ENCODE data around the gene HNRNPUL1.

Gene HNRNPUL1

GRCh38 chr19:41261474-41262190, 2.5 kb upstream of the HNRNPUL1 start:
- H3K9me3 ChIP-seq (ENCODE audit: control insufficient read depth in 2 of 2, low read length in 2 of 2), result no peaks in the 10 kb centered on the region
- H3K4me1 ChIP-seq (ENCODE audit: control insufficient read depth, insufficient read depth, low read length), result peaks cover 27% of the 10 kb centered on the region
- H3K9ac ChIP-seq (ENCODE audit: low read length in 2 of 2), result peak overlapping the region; percentile 81 to 88
- H3K27me3 ChIP-seq (ENCODE audit: control insufficient read depth in 1 of 2, insufficient read depth in 2 of 2, low read length in 2 of 2), result no peaks in the 10 kb centered on the region
- H3K4me3 ChIP-seq (ENCODE audit: low read length in 2 of 2), result peak overlapping the region; percentile 71 to 91
- peaks cover 27 to 29% of the 10 kb centered on the region in 2 donors for H3K36me3 ChIP-seq (ENCODE audit: control insufficient read depth in 2 of 2, insufficient read depth in 2 of 2, low read length in 2 of 2)
- H3K27ac ChIP-seq (ENCODE audit: low read length), result peak overlapping the region; percentile 99

DNA sequence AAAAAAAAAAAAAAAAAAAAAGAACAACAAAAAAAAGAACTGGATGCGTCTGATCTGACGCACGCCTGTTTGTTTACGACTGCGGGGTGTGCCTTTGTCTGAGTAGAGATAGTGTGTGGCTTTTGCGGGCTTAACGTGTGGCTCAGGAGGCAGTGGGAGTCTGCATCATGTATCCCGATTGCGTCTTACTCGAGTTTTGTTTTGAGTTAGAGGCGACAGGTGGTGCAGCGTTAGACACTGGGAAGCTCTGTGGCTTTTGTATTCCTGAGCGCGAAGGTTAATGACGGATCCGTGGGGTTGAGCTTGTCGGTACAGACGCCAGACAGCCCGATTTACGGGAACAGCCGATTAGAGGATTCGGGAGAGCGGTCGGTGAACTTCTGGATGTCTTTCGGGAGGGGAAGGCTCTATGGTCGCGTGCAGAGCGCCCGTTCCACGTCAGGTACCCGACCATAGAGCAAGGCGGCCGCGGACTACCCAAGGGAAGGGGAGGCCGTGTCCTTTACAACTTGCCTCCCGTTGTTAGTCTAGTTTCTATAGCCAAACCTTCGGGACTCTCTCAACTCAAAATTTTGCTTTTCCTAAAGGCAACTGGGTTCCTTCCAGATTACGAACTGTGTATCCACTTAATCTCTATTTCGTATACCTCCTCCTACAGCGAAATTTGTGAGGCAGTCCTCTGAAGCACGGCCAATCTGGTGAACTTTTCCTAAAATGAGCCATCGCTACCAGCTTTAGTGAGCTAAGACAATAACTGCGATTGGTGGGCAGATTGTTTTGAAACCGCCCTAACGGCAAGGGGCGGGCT, 926 bp upstream of the HNRNPUL1 start:
- Histone ChIP-seq H3K36me3 (ENCODE audit: control insufficient read depth in 2 of 2, insufficient read depth in 2 of 2, low read length in 2 of 2) (peaks cover 19 to 20% of the 10 kb centered on the region in 2 donors), H3K27ac (ENCODE audit: low read length) (peak overlapping the region; percentile 99), H3K4me1 (ENCODE audit: control insufficient read depth, insufficient read depth, low read length) (peaks cover 43% of the 10 kb centered on the region), H3K27me3 (ENCODE audit: control insufficient read depth in 1 of 2, insufficient read depth in 2 of 2, low read length in 2 of 2) (no peaks in the 10 kb centered on the region), H3K4me3 (ENCODE audit: low read length in 2 of 2) (peak overlapping the region; percentile 87 to 91), H3K9ac (ENCODE audit: low read length in 2 of 2) (peak overlapping the region; percentile 81 to 96), H3K9me3 (ENCODE audit: control insufficient read depth in 2 of 2, low read length in 2 of 2) (no peaks in the 10 kb centered on the region)

DNA sequence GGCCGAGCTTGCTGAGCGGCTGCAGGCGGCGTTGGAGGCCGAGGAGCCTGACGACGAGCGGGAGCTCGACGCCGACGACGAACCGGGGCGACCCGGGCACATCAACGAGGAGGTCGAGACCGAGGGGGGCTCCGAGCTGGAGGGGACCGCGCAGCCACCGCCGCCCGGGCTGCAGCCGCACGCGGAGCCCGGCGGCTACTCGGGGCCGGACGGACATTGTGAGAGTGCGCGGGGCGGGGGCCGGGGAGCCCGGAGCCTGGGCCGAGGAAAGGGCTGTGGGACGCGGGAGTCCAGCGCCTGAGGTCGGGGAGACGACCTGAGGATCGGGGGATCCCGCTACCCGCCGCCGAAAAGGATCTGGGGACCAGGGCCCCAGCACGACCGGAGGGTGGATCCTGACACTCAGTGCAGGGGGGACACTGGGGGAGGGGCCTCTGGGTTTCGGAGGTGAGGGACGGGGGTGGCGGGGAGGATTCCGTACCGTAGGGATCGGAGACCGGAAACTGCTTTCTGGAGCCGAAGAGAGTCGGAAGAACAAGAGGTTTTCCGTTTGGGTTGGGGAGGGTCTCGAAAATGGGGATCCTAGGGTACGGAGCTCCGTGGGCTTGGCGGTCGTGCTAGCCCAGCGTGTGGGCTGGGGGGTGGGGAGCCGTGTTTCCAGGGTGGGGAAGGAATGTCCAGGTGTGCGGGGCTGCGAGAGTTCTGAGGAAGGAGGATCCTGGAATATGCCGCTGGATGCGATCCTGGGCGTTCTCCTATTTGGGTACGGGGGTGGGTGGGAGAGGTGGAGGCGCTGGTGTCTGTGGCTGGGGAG, 616 bp downstream of the HNRNPUL1 start:
- H3K36me3 ChIP-seq (ENCODE audit: control insufficient read depth in 2 of 2, insufficient read depth in 2 of 2, low read length in 2 of 2), result peaks cover 18 to 19% of the 10 kb centered on the region in 2 donors
- no peaks in the 10 kb centered on the region for H3K9me3 ChIP-seq (ENCODE audit: control insufficient read depth in 2 of 2, low read length in 2 of 2)
- H3K4me3 ChIP-seq (ENCODE audit: low read length in 2 of 2), result peak overlapping the region; percentile 86 to 92
- H3K4me1 ChIP-seq (ENCODE audit: control insufficient read depth, insufficient read depth, low read length), result peaks cover 43% of the 10 kb centered on the region
- peak overlapping the region; percentile 92 to 93 for H3K9ac ChIP-seq (ENCODE audit: low read length in 2 of 2)
- no peaks in the 10 kb centered on the region for H3K27me3 ChIP-seq (ENCODE audit: control insufficient read depth in 1 of 2, insufficient read depth in 2 of 2, low read length in 2 of 2)
- H3K27ac ChIP-seq (ENCODE audit: low read length), result peak overlapping the region; percentile 97

GRCh38 chr19:41265395-41266153, 1.4 kb downstream of the HNRNPUL1 start:
- Histone ChIP-seq H3K4me3 (ENCODE audit: low read length in 2 of 2) (peak overlapping the region; percentile 86 to 92), H3K27me3 (ENCODE audit: control insufficient read depth in 1 of 2, insufficient read depth in 2 of 2, low read length in 2 of 2) (no peaks in the 10 kb centered on the region), H3K27ac (ENCODE audit: low read length) (peak overlapping the region; percentile 97)

DNA sequence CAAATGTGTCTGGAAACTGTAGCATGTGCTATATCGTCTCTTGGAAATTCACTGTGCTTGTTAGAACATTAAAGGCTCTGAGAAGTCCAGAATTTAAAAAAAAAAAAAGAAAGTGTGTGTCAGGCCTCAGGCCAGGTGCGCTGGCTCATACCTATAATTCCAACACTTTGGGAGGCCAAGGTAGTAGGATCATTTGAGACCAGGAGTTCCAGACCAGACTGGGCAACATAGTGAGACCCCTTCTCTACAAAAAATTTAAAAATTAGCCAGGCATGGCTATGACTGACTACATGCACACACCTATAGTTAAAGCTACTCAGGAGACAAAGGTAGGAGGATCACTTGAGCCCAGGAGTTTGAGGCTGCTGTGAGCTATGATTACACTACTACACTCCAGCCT, 4.9 kb downstream of the HNRNPUL1 start:
- H3K9me3 ChIP-seq (ENCODE audit: control insufficient read depth in 2 of 2, low read length in 2 of 2), result no peaks in the 10 kb centered on the region
- no peaks in the 10 kb centered on the region for H3K27me3 ChIP-seq (ENCODE audit: control insufficient read depth in 1 of 2, insufficient read depth in 2 of 2, low read length in 2 of 2)
- H3K4me1 ChIP-seq (ENCODE audit: control insufficient read depth, insufficient read depth, low read length), result peaks cover 31% of the 10 kb centered on the region
- H3K9ac ChIP-seq (ENCODE audit: low read length in 2 of 2), result no peak overlapping the region
- H3K4me3 ChIP-seq (ENCODE audit: low read length in 2 of 2), result no peak overlapping the region
- peaks cover 51% of the 10 kb centered on the region in 2 donors for H3K36me3 ChIP-seq (ENCODE audit: control insufficient read depth in 2 of 2, insufficient read depth in 2 of 2, low read length in 2 of 2)
- no peak overlapping the region for H3K27ac ChIP-seq (ENCODE audit: low read length)

More at GRCh38 chr19:41265395-41266153, 1.4 kb downstream of the HNRNPUL1 start:
- no peaks in the 10 kb centered on the region for H3K9me3 ChIP-seq (ENCODE audit: control insufficient read depth in 2 of 2, low read length in 2 of 2)
- peak overlapping the region; percentile 92 to 93 for H3K9ac ChIP-seq (ENCODE audit: low read length in 2 of 2)
- H3K36me3 ChIP-seq (ENCODE audit: control insufficient read depth in 2 of 2, insufficient read depth in 2 of 2, low read length in 2 of 2), result peaks cover 16 to 17% of the 10 kb centered on the region in 2 donors
- H3K4me1 ChIP-seq (ENCODE audit: control insufficient read depth, insufficient read depth, low read length), result peaks cover 43% of the 10 kb centered on the region

GRCh38 chr19:41269571-41269970, 5.4 kb downstream of the HNRNPUL1 start:
- Histone ChIP-seq H3K9ac (ENCODE audit: low read length in 2 of 2) (no peak overlapping the region), H3K27ac (ENCODE audit: low read length) (no peak overlapping the region), H3K9me3 (ENCODE audit: control insufficient read depth in 2 of 2, low read length in 2 of 2) (no peaks in the 10 kb centered on the region), H3K27me3 (ENCODE audit: control insufficient read depth in 1 of 2, insufficient read depth in 2 of 2, low read length in 2 of 2) (no peaks in the 10 kb centered on the region), H3K36me3 (ENCODE audit: control insufficient read depth in 2 of 2, insufficient read depth in 2 of 2, low read length in 2 of 2) (peaks cover 56 to 57% of the 10 kb centered on the region in 2 donors), H3K4me1 (ENCODE audit: control insufficient read depth, insufficient read depth, low read length) (peaks cover 31% of the 10 kb centered on the region), H3K4me3 (ENCODE audit: low read length in 2 of 2) (no peak overlapping the region)

GRCh38 chr19:41273076-41273475, 8.9 kb downstream of the HNRNPUL1 start:
- no peak overlapping the region for H3K27ac ChIP-seq (ENCODE audit: low read length)
- H3K9ac ChIP-seq (ENCODE audit: low read length in 2 of 2), result no peak overlapping the region
- H3K27me3 ChIP-seq (ENCODE audit: control insufficient read depth in 1 of 2, insufficient read depth in 2 of 2, low read length in 2 of 2), result no peaks in the 10 kb centered on the region
- peaks cover 80 to 82% of the 10 kb centered on the region in 2 donors for H3K36me3 ChIP-seq (ENCODE audit: control insufficient read depth in 2 of 2, insufficient read depth in 2 of 2, low read length in 2 of 2)
- peaks cover 2% of the 10 kb centered on the region for H3K4me1 ChIP-seq (ENCODE audit: control insufficient read depth, insufficient read depth, low read length)
- H3K4me3 ChIP-seq (ENCODE audit: low read length in 2 of 2), result no peak overlapping the region
- H3K9me3 ChIP-seq (ENCODE audit: control insufficient read depth in 2 of 2, low read length in 2 of 2), result no peaks in the 10 kb centered on the region

- Histone ChIP-seq H3K27ac (ENCODE audit: low read length) (no peak overlapping the region), H3K36me3 (ENCODE audit: control insufficient read depth in 2 of 2, insufficient read depth in 2 of 2, low read length in 2 of 2) (peaks cover 82% of the 10 kb centered on the region in 2 donors), H3K9me3 (ENCODE audit: control insufficient read depth in 2 of 2, low read length in 2 of 2) (no peaks in the 10 kb centered on the region), H3K4me3 (ENCODE audit: low read length in 2 of 2) (no peak overlapping the region), H3K4me1 (ENCODE audit: control insufficient read depth, insufficient read depth, low read length) (no peaks in the 10 kb centered on the region), H3K9ac (ENCODE audit: low read length in 2 of 2) (no peak overlapping the region), H3K27me3 (ENCODE audit: control insufficient read depth in 1 of 2, insufficient read depth in 2 of 2, low read length in 2 of 2) (no peaks in the 10 kb centered on the region)
Observed at GRCh38 chr19:41274802-41275201, 10.6 kb downstream of the HNRNPUL1 start.

- no peak overlapping the region for H3K27ac ChIP-seq (ENCODE audit: low read length)
- H3K36me3 ChIP-seq (ENCODE audit: control insufficient read depth in 2 of 2, insufficient read depth in 2 of 2, low read length in 2 of 2), result peaks cover 88 to 89% of the 10 kb centered on the region in 2 donors
- no peaks in the 10 kb centered on the region for H3K9me3 ChIP-seq (ENCODE audit: control insufficient read depth in 2 of 2, low read length in 2 of 2)
- no peak overlapping the region for H3K4me3 ChIP-seq (ENCODE audit: low read length in 2 of 2)
- H3K4me1 ChIP-seq (ENCODE audit: control insufficient read depth, insufficient read depth, low read length), result no peaks in the 10 kb centered on the region
- no peak overlapping the region for H3K9ac ChIP-seq (ENCODE audit: low read length in 2 of 2)
- no peaks in the 10 kb centered on the region for H3K27me3 ChIP-seq (ENCODE audit: control insufficient read depth in 1 of 2, insufficient read depth in 2 of 2, low read length in 2 of 2)
Observed at GRCh38 chr19:41276231-41276630, 12.1 kb downstream of the HNRNPUL1 start.

- no peak overlapping the region for H3K4me3 ChIP-seq (ENCODE audit: low read length in 2 of 2)
- no peak overlapping the region for H3K9ac ChIP-seq (ENCODE audit: low read length in 2 of 2)
- H3K27ac ChIP-seq (ENCODE audit: low read length), result no peak overlapping the region
- no peaks in the 10 kb centered on the region for H3K27me3 ChIP-seq (ENCODE audit: control insufficient read depth in 1 of 2, insufficient read depth in 2 of 2, low read length in 2 of 2)
- peaks cover 79% of the 10 kb centered on the region in 2 donors for H3K36me3 ChIP-seq (ENCODE audit: control insufficient read depth in 2 of 2, insufficient read depth in 2 of 2, low read length in 2 of 2)
- no peaks in the 10 kb centered on the region for H3K9me3 ChIP-seq (ENCODE audit: control insufficient read depth in 2 of 2, low read length in 2 of 2)
- H3K4me1 ChIP-seq (ENCODE audit: control insufficient read depth, insufficient read depth, low read length), result no peaks in the 10 kb centered on the region
Observed at GRCh38 chr19:41278478-41278877, 14.3 kb downstream of the HNRNPUL1 start.

All from stomach smooth muscle (tissue), 2 donors.